Diencephalon (tissue), 1 donor: ENCODE measurements around the gene C12orf43. TPM values are rescaled to one million over a fixed set of nuclear protein-coding genes. Genes with fewer than 3 reads are reported as not detected.

Source experiments
- total RNA-seq: library from RNA; depleted of rRNA; stranded (reverse); fragments of >200 nt; gene quantifications from one replicate; pipeline ENCODE4 v1.2.3, GENCODE V29; 2014

The C12orf43 gene, protein sequence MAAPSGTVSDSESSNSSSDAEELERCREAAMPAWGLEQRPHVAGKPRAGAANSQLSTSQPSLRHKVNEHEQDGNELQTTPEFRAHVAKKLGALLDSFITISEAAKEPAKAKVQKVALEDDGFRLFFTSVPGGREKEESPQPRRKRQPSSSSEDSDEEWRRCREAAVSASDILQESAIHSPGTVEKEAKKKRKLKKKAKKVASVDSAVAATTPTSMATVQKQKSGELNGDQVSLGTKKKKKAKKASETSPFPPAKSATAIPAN
- 19.8 TPM for total RNA-seq

DNA sequence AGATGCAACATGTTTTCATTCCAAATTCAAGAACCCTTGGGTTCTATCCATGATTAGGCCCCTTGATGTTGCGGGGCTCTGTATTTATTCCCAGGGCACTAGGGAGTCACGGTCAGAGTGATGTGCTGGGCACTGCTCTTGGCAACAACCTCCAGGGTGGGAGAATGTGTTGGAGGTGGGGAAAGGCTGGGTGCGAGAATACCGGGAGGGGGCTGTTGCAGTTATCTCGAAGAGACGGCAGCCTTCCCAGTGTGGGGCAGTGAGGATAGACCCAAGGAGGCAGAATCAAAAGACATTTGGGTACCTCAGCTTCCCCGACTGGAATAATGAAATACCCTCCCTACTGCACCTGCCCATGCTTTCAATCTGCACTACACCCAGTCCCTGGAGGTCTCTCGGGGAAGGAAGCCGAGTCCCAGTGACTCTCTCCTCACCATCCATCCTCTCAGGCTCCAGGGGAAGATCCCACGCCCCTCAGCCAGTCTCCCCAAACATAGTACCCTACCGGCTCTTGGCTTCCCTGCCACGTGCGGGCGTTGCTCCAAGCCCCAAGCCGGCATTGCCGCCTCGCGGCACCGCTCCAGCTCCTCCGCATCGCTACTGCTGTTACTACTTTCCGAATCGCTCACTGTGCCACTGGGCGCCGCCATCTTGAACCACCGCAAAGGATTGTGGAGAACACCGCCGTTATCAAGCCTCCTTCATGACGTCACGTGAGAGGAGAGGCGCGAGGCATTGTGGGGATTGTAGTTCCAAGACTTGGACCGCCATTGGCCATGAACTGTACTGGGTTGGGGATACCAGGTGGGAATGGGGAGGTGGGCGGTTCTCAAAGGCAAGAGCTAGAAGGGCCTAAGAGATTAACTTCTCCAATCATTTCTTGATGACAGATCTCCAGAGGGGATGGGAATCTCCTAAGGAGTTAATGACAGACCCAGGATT is at the start of gene C12orf43:
Gene C12orf43, minus strand, starts transcription at position 663 of the 942 bp plus-strand sequence. Its CDS starts 13 bp downstream, at position 650.

DNA sequence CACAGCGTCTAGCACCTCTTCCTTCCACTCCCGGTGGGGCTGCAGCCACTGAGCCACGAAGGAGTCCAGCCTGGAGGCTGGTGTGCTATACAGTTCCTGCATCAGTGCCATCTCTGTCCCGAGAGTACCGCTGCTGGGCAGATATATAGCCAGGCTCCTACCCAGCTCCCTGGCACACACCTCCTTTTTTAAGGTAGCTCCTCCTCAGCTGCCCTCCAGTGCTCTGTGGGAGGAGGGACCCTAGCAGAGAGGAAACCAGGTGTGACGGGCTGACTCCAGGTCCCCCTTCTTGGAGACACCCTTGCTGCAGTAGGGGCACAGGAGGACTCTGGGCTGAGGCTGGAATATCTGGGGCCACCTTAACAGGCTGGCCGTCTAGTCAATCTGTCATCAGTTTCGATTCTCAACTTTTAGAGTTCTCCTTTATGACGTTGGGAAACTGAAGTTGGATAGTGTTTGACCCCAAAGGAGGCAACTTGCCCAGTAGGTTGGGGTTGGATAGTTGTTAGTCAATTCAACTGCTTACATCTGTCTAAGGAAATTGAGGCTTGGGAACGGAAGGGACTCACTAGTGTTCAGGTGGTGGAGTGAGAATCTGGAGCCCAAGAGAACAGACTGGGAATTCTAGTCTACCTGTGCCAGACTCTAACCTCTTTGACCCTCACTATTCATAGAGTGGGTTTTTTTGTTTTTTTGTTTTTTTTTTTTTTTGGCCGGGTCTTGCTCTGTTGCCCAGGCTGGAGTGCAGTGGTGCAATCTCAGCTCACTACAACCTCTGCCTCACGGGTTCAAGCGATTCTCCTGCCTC is 22.8 kb upstream of the C12orf43 start, which contains the start of gene OASL:
Gene OASL, minus strand, starts transcription at position 386 of the 808 bp plus-strand sequence. Its CDS starts 275 bp downstream, at position 111.

DNA sequence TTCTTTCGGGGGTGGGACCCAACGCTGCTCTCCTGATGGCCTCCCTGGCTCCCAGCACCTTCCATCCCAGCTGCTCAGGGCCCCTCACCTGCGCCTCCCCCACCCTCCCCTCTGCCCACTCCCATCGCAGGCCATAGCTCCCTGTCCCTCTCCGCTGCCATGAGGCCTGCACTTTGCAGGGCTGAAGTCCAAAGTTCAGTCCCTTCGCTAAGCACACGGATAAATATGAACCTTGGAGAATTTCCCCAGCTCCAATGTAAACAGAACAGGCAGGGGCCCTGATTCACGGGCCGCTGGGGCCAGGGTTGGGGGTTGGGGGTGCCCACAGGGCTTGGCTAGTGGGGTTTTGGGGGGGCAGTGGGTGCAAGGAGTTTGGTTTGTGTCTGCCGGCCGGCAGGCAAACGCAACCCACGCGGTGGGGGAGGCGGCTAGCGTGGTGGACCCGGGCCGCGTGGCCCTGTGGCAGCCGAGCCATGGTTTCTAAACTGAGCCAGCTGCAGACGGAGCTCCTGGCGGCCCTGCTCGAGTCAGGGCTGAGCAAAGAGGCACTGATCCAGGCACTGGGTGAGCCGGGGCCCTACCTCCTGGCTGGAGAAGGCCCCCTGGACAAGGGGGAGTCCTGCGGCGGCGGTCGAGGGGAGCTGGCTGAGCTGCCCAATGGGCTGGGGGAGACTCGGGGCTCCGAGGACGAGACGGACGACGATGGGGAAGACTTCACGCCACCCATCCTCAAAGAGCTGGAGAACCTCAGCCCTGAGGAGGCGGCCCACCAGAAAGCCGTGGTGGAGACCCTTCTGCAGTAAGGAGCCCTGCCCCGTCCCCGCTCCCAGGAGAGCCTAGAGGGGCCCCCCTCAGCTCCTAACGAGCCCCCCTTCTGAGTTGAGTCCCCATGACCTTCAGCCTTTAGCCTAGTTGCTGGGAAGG is 37.7 kb downstream of the C12orf43 start, which contains the start of gene HNF1A:
Gene HNF1A, plus strand, starts transcription at position 248 of the 924 bp plus-strand sequence. Its CDS starts 226 bp downstream, at position 474.

Other genes starting within 250 kb of the C12orf43 start
- 69.9 TPM for gene SPPL3, start 112.1 kb downstream of the C12orf43 start, total RNA-seq
- not detected for gene HNF1A, start 37.9 kb downstream of the C12orf43 start, total RNA-seq
- 0.46 TPM for gene OASL, start 22.8 kb upstream of the C12orf43 start, total RNA-seq
- 5.1 TPM for gene P2RX7, start 116.4 kb upstream of the C12orf43 start, total RNA-seq
- gene P2RX4, start 193.6 kb upstream of the C12orf43 start, total RNA-seq = 8.8 TPM